SK-N-SH (cell line): ENCODE measurements around the gene DIPK1C. TPM values are rescaled to one million over a fixed set of nuclear protein-coding genes. Genes with fewer than 3 reads are reported as not detected.

Source experiments
- CTCF ChIA-PET: fragments of 300-600, 350-600 bp; formaldehyde crosslinking; extraction: SDS; loops from one replicate; lab custom pipeline; 2021; lab: Yijun Ruan, JAX
- POLR2A ChIA-PET: fragments of 350-600 bp; sonication (Branson Sonifier 250); formaldehyde crosslinking; extraction: SDS; loops from one replicate; lab custom pipeline; 2020; ENCODE audit warnings: antibody characterized with exemption, inconsistent platforms; lab: Yijun Ruan, JAX
- DNase-seq: peaks from one replicate; pipeline ENCODE4 v3.0.0; 2012
- H2AFZ ChIP-seq: fragments of 200-600 bp; sonication (generic); 2 replicates; pipeline ENCODE4 v1.8.1; 2016; ENCODE audit warnings: antibody characterized with exemption, mild to moderate bottlenecking, low read depth
- H3F3A ChIP-seq: fragments of 200-600 bp; sonication (generic); replicated peaks from 2 replicates; pipeline ENCODE3; 2016; ENCODE audit warnings: antibody characterized with exemption, mild to moderate bottlenecking; ENCODE audit not compliant: insufficient read depth
- H3K27ac ChIP-seq, 2 experiments: fragments of 200-500 bp in 1 of 2; fragments of 200-600 bp in 1 of 2; sonication (Bioruptor generic) in 1 of 2; sonication (generic), shearing (Covaris generic) in 1 of 2; 2 replicates each; pipeline versions ENCODE4 v1.5.1 to v1.6.1; 2014 to 2016; ENCODE audit warnings: low read depth in 2 of 2, inconsistent platforms in 1 of 2, low read length in 1 of 2, mild to moderate bottlenecking in 1 of 2, mixed read lengths in 1 of 2
- H3K27me3 ChIP-seq: fragments of 200-600 bp; sonication (generic), shearing (Covaris generic); 2 replicates; pipeline ENCODE4 v1.6.1; 2016; ENCODE audit warnings: mixed run types; ENCODE audit not compliant: insufficient read depth
- H3K36me3 ChIP-seq, 2 experiments: fragments of 200-500 bp in 1 of 2; fragments of 200-600 bp in 1 of 2; sonication (Bioruptor generic) in 1 of 2; sonication (generic) in 1 of 2; replicated peaks in 1 of 2; 2 replicates each; pipeline versions ENCODE3 to v1.5.1; 2014 to 2016; ENCODE audit warnings: low read length in 1 of 2, mild to moderate bottlenecking in 1 of 2; ENCODE audit not compliant: insufficient read depth in 2 of 2, control insufficient read depth in 1 of 2
- H3K4me1 ChIP-seq, 2 experiments: fragments of 200-500 bp in 1 of 2; fragments of 200-600 bp in 1 of 2; sonication (Bioruptor generic) in 1 of 2; sonication (generic), shearing (Covaris generic) in 1 of 2; 2 replicates each; pipeline versions ENCODE4 v1.5.1 to v1.6.1; 2014 to 2016; ENCODE audit warnings: low read depth in 1 of 2, low read length in 1 of 2, mixed run types in 1 of 2; ENCODE audit not compliant: insufficient read depth in 2 of 2, control insufficient read depth in 1 of 2
- H3K4me2 ChIP-seq: fragments of 200-600 bp; sonication (generic), shearing (Covaris generic); 2 replicates; pipeline ENCODE4 v1.6.1; 2017; ENCODE audit warnings: mixed run types
- H3K4me3 ChIP-seq, 2 experiments: fragments of 200-500 bp in 1 of 2; fragments of 200-600 bp in 1 of 2; sonication (Bioruptor generic) in 1 of 2; sonication (generic), shearing (Covaris generic) in 1 of 2; 2 replicates each; pipeline versions ENCODE4 v1.5.1 to v1.8.1; 2014 to 2016; ENCODE audit warnings: low read depth in 2 of 2, inconsistent platforms in 1 of 2, low read length in 1 of 2, mild to moderate bottlenecking in 1 of 2, mixed read lengths in 1 of 2, moderate library complexity in 1 of 2
- H3K79me2 ChIP-seq: fragments of 200-600 bp; sonication (generic); 2 replicates; pipeline ENCODE4 v1.8.1; 2017; ENCODE audit warnings: mild to moderate bottlenecking; ENCODE audit not compliant: insufficient read depth
- H3K9ac ChIP-seq: fragments of 200-600 bp; sonication (generic); 2 replicates; pipeline ENCODE4 v1.6.1; 2017; ENCODE audit warnings: mixed run types
- H3K9me2 ChIP-seq: fragments of 200-600 bp; sonication (generic); 2 replicates; pipeline ENCODE4 v1.6.1; 2017; ENCODE audit warnings: mixed run types
- H3K9me3 ChIP-seq: fragments of 200-600 bp; sonication (generic); 2 replicates; pipeline ENCODE4 v1.6.1; 2017; ENCODE audit warnings: mixed run types, mild to moderate bottlenecking, moderate library complexity
- H4K20me1 ChIP-seq: fragments of 200-600 bp; sonication (generic); 2 replicates; pipeline ENCODE4 v1.6.1; 2017; ENCODE audit warnings: mild to moderate bottlenecking, mixed run types; ENCODE audit not compliant: insufficient read depth
- ELF1 ChIP-seq: IDR thresholded peaks from 2 replicates; pipeline ENCODE4 v1.4.0; 2012
- FOXJ3 ChIP-seq: sonication (generic); formaldehyde crosslinking; IDR thresholded peaks from 2 replicates; pipeline ENCODE4 v1.5.1; 2020; ENCODE audit warnings: mild to moderate bottlenecking, missing genetic modification reagents
- RCOR1 ChIP-seq: fragments of 150-350 bp; IDR thresholded peaks from 2 replicates; pipeline ENCODE4 v1.6.1; 2017; ENCODE audit warnings: antibody characterized with exemption, low read length
- SIN3A ChIP-seq: IDR thresholded peaks from 2 replicates; pipeline ENCODE4 v1.6.1; 2012; ENCODE audit warnings: low read depth, mild to moderate bottlenecking, low read length, moderate library complexity, borderline replicate concordance
- SMC3 ChIP-seq: IDR thresholded peaks from 2 replicates; pipeline ENCODE4 v1.6.1; 2012; ENCODE audit warnings: low read depth, low read length, improper control_type of control experiment
- WGBS: methylation state at CpG from one replicate; pipeline ENCODE4 v1.1.6; 2017; ENCODE audit warnings: low lambda C conversion rate; 5-methylcytosine and 5-hydroxymethylcytosine counted together
- polyA plus RNA-seq, 3 experiments: library from polyadenylated mRNA; depleted of rRNA; stranded (reverse); fragments of >200 nt; gene quantifications; 2 replicates each; pipeline ENCODE4 v1.2.3, GENCODE V29; 2012
- TF ChIP-seq, protein P1 (sequence below): IDR thresholded peaks from 2 replicates; pipeline ENCODE4; 2012
- TF ChIP-seq, protein P2 (sequence below): IDR thresholded peaks from 2 replicates; pipeline ENCODE4 v1.6.1; 2012; ENCODE audit warnings: mild to moderate bottlenecking, low read depth, low read length, moderate library complexity
- TF ChIP-seq, protein P3 (sequence below): fragments of 150-350 bp; IDR thresholded peaks from 2 replicates; pipeline ENCODE4 v1.6.1; 2016; ENCODE audit warnings: mild to moderate bottlenecking, low read depth, low read length
- TF ChIP-seq, protein P4 (sequence below): fragments of 150-350 bp; IDR thresholded peaks from 2 replicates; pipeline ENCODE4 v1.6.1; 2017; ENCODE audit warnings: antibody characterized with exemption, low read length, low read depth, borderline replicate concordance

DIPK1C gene
- polyA plus RNA-seq, 1 of the 3 experiments (the other 2 are of a cell fraction), result not detected

DNA sequence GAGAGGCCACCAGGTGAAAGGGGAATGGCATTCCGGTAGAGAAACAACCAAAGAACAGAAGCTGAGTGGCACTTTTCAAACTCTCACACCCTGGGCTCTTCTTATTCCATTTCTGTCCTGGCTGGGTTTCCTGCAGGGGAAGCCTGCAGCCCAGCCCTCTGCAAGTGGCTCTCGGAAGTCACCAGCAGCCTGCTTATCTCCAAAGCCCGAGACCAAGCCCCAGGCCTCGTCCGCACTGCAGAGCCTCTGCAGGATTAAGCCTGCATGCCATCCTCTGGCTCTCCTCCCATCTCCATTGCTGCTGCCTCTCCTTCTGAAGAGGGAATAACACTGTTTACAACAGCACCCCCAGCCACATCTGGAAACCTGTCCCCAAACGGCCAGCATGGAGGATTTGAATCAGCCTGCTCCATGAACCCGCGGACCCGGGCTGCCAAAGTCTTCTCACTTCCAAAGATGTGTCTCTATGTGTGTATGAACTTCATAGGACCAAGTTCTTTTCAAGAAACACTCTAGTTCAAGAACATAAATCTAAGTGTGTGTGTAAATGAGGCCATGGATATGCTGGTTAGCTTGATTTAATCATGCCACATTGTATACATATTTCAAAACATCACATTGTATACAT is 54.2 kb downstream of the DIPK1C start:
- ChIA-PET CTCF (no interaction called here), POLR2A (no interaction called here)
- Histone ChIP-seq H3K27ac (no peak overlapping the region), H3K9ac (no peak overlapping the region), H3K79me2 (no peaks in the 10 kb centered on the region), H3K4me3 (no peak overlapping the region), H2AFZ (no peak overlapping the region), H3F3A (no peaks in the 10 kb centered on the region), H3K9me2 (no peaks in the 10 kb centered on the region), H3K27me3 (peaks cover 16% of the 10 kb centered on the region; the same call in 1 of the 2 replicates), H4K20me1 (no peaks in the 10 kb centered on the region), H3K4me1 (no peaks in the 10 kb centered on the region), H3K4me2 (no peak overlapping the region)
- WGBS, result 20% methylated on average over 9 of the region's 9 CpGs
- no peak for DNase-seq
- TF ChIP-seq, protein P1, sequence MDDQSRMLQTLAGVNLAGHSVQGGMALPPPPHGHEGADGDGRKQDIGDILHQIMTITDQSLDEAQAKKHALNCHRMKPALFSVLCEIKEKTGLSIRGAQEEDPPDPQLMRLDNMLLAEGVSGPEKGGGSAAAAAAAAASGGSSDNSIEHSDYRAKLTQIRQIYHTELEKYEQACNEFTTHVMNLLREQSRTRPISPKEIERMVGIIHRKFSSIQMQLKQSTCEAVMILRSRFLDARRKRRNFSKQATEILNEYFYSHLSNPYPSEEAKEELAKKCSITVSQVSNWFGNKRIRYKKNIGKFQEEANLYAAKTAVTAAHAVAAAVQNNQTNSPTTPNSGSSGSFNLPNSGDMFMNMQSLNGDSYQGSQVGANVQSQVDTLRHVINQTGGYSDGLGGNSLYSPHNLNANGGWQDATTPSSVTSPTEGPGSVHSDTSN, result no peak
- no peak for TF ChIP-seq RCOR1
- TF ChIP-seq, all 33 proteins: peak for 0
- no peaks in the 10 kb centered on the region for H3K9me3 ChIP-seq
- no peaks in the 10 kb centered on the region for H3K36me3 ChIP-seq

DNA sequence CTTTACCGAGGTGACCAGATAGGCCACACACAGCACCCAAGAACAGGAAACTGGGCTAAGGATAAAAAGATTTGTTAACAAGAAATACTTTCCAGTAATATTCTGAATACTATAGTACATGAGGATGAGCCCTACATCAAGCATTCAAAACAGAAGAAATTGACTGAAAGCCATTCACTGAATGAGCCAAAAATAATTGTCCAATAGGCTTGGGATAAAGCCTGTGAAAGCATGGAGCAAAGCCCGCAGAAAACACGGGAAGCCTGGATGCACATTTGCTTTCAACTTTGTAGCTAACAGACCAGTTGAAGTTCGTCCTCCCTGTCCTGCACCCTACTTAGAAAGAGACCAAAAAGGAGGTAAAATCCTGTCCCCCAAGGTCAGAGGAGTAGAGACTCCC is 56.3 kb downstream of the DIPK1C start:
- POLR2A ChIA-PET, result no interaction called here

DNA sequence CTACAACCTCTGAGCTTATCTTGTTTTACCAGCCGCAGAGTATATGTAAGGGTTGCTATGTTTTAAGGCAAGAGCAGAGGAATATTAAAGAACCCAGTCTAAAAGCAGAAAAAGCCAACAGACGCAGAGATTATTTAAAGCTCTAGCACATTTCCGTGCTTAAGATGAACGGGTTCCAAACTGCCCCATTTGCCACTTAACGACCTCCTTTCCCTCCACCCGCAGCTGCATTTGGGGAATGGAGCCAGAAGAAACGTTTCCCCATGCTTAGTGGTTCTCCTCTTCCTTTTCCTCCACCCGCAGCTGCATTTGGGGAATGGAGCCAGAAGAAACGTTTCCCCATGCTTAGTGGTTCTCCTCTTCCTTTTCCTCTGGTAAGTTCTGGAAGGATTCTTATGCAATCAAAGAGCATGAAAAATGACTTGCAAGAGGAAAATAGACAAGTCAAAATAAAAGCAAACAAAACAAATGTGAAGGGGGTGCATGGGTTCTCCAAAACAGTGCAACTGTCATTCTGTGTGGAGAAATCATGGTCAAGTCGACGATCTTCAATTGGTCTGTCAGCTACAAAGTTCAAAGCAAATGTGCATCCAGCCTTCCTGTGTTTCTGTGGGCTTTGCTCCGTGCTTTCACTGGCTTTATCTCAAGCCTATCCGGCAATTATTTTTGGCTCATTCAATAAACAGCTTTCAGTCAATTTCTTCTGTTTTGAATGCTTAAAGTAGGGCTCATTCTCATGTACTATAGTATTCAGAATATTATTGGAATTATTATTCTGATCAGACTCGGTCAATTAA is 57.8 kb downstream of the DIPK1C start:
- H3K9me3 ChIP-seq, result no peaks in the 10 kb centered on the region
- TF ChIP-seq, protein P2, sequence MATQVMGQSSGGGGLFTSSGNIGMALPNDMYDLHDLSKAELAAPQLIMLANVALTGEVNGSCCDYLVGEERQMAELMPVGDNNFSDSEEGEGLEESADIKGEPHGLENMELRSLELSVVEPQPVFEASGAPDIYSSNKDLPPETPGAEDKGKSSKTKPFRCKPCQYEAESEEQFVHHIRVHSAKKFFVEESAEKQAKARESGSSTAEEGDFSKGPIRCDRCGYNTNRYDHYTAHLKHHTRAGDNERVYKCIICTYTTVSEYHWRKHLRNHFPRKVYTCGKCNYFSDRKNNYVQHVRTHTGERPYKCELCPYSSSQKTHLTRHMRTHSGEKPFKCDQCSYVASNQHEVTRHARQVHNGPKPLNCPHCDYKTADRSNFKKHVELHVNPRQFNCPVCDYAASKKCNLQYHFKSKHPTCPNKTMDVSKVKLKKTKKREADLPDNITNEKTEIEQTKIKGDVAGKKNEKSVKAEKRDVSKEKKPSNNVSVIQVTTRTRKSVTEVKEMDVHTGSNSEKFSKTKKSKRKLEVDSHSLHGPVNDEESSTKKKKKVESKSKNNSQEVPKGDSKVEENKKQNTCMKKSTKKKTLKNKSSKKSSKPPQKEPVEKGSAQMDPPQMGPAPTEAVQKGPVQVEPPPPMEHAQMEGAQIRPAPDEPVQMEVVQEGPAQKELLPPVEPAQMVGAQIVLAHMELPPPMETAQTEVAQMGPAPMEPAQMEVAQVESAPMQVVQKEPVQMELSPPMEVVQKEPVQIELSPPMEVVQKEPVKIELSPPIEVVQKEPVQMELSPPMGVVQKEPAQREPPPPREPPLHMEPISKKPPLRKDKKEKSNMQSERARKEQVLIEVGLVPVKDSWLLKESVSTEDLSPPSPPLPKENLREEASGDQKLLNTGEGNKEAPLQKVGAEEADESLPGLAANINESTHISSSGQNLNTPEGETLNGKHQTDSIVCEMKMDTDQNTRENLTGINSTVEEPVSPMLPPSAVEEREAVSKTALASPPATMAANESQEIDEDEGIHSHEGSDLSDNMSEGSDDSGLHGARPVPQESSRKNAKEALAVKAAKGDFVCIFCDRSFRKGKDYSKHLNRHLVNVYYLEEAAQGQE, result no peak
- TF ChIP-seq FOXJ3 (CRISPR knock-in tag), result no peak
- no peak for TF ChIP-seq ELF1
- TF ChIP-seq, protein P3, sequence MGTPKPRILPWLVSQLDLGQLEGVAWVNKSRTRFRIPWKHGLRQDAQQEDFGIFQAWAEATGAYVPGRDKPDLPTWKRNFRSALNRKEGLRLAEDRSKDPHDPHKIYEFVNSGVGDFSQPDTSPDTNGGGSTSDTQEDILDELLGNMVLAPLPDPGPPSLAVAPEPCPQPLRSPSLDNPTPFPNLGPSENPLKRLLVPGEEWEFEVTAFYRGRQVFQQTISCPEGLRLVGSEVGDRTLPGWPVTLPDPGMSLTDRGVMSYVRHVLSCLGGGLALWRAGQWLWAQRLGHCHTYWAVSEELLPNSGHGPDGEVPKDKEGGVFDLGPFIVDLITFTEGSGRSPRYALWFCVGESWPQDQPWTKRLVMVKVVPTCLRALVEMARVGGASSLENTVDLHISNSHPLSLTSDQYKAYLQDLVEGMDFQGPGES, result no peak
- TF ChIP-seq SIN3A, result no peak
- no peak for TF ChIP-seq SMC3
- no peak overlapping the region for H3K4me2 ChIP-seq
- H3K9me2 ChIP-seq, result no peaks in the 10 kb centered on the region
- DNase-seq, result no peak
- H2AFZ ChIP-seq, result no peak overlapping the region
- no peaks in the 10 kb centered on the region for H3K79me2 ChIP-seq
- no peaks in the 10 kb centered on the region for H3F3A ChIP-seq
- H3K36me3 ChIP-seq, result no peaks in the 10 kb centered on the region
- H3K9ac ChIP-seq, result no peak overlapping the region
- peaks cover 28% of the 10 kb centered on the region for H3K27me3 ChIP-seq
- H3K4me3 ChIP-seq, result no peak overlapping the region
- ChIA-PET POLR2A (no interaction called here), CTCF (interaction anchor here (0.6 to 1.5 kb wide), 3 partner anchors 10 to 94 kb away, joined by 3 read pairs; no protein-coding TSS in a partner anchor)
- 15% methylated on average over 14 of the region's 14 CpGs for WGBS
- H3K27ac ChIP-seq, result no peak overlapping the region
- H4K20me1 ChIP-seq, result no peaks in the 10 kb centered on the region
- no peaks in the 10 kb centered on the region for H3K4me1 ChIP-seq

More for the DNA sequence above, 56.3 kb downstream of the DIPK1C start:
- H3K27me3 ChIP-seq, result peaks cover 28% of the 10 kb centered on the region
- H3K79me2 ChIP-seq, result no peaks in the 10 kb centered on the region
- no peak overlapping the region for H2AFZ ChIP-seq
- WGBS, result 6% methylated on average over 4 of the region's 4 CpGs
- H3F3A ChIP-seq, result no peaks in the 10 kb centered on the region
- no peak overlapping the region for H3K4me2 ChIP-seq
- H3K9me2 ChIP-seq, result no peaks in the 10 kb centered on the region
- no peaks in the 10 kb centered on the region for H3K4me1 ChIP-seq
- H4K20me1 ChIP-seq, result no peaks in the 10 kb centered on the region
- TF ChIP-seq, protein P4, sequence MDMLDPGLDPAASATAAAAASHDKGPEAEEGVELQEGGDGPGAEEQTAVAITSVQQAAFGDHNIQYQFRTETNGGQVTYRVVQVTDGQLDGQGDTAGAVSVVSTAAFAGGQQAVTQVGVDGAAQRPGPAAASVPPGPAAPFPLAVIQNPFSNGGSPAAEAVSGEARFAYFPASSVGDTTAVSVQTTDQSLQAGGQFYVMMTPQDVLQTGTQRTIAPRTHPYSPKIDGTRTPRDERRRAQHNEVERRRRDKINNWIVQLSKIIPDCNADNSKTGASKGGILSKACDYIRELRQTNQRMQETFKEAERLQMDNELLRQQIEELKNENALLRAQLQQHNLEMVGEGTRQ, result no peak
- TF ChIP-seq, all 33 proteins: peak for 0
- no peaks in the 10 kb centered on the region for H3K9me3 ChIP-seq
- CTCF ChIA-PET, result no interaction called here
- H3K36me3 ChIP-seq, result no peaks in the 10 kb centered on the region
- H3K27ac ChIP-seq, result no peak overlapping the region
- DNase-seq, result no peak
- no peak overlapping the region for H3K4me3 ChIP-seq
- no peak overlapping the region for H3K9ac ChIP-seq
